ENCODE measurements around the gene UBE2E1.
A peak's percentile ranks its signal among the peaks of the same experiment; 100 is the strongest.

UBE2E1 gene

GRCh38 chr3:23865595-23866396 lies 60.0 kb downstream of the UBE2E1 start:
- Histone ChIP-seq H3K4me1 (ENCODE audit: insufficient read depth, low read length, severe bottlenecking) (peaks cover 35% of the 10 kb centered on the region), H3K79me2 (ENCODE audit: insufficient read depth, low read length) (peaks cover 13% of the 10 kb centered on the region), H2AFZ (ENCODE audit: low read length) (no peak overlapping the region), H3K27me3 (ENCODE audit: insufficient read depth, low read length) (no peaks in the 10 kb centered on the region), H3K9me3 (ENCODE audit: low read length) (no peaks in the 10 kb centered on the region), H3K36me3 (ENCODE audit: insufficient read depth, low read length) (no peaks in the 10 kb centered on the region), H3K4me3 (ENCODE audit: low read depth, low read length, poor library complexity, severe bottlenecking) (no peak overlapping the region), H3K27ac (ENCODE audit: low read depth, low read length, poor library complexity, severe bottlenecking) (peak overlapping the region; percentile 36), H3K9me2 (ENCODE audit: low read depth, low read length) (no peaks in the 10 kb centered on the region), H3F3A (ENCODE audit: insufficient read depth, low read length) (no peaks in the 10 kb centered on the region), H4K20me1 (ENCODE audit: insufficient read depth, low read length) (no peaks in the 10 kb centered on the region), H3K4me2 (ENCODE audit: low read length) (no peak overlapping the region; the same call in 1 of the 2 replicates), H3K9ac (ENCODE audit: low read length) (no peak overlapping the region)
- no peak for TF ChIP-seq EZH2 (IDR thresholded peaks at IDR 0.05; ENCODE audit: borderline replicate concordance, low read length)
- no peak for TF ChIP-seq CTCF (IDR thresholded peaks at IDR 0.05; ENCODE audit: low read length)

GRCh38 chr3:23867400-23867799 lies 61.6 kb downstream of the UBE2E1 start:
- peaks cover 35% of the 10 kb centered on the region for H3K4me1 ChIP-seq (ENCODE audit: insufficient read depth, low read length, severe bottlenecking)
- no peaks in the 10 kb centered on the region for H3K9me3 ChIP-seq (ENCODE audit: low read length)
- TF ChIP-seq EZH2 (IDR thresholded peaks at IDR 0.05; ENCODE audit: borderline replicate concordance, low read length): no peak
- peak; percentile 63 for TF ChIP-seq CTCF (IDR thresholded peaks at IDR 0.05; ENCODE audit: low read length)
- no peaks in the 10 kb centered on the region for H3K9me2 ChIP-seq (ENCODE audit: low read depth, low read length)
- H3K27ac ChIP-seq (ENCODE audit: low read depth, low read length, poor library complexity, severe bottlenecking): no peak overlapping the region
- no peak overlapping the region for H3K4me3 ChIP-seq (ENCODE audit: low read depth, low read length, poor library complexity, severe bottlenecking)
- H3K9ac ChIP-seq (ENCODE audit: low read length): no peak overlapping the region
- H3K27me3 ChIP-seq (ENCODE audit: insufficient read depth, low read length): no peaks in the 10 kb centered on the region
- no peaks in the 10 kb centered on the region for H3K36me3 ChIP-seq (ENCODE audit: insufficient read depth, low read length)
- H2AFZ ChIP-seq (ENCODE audit: low read length): no peak overlapping the region
- no peaks in the 10 kb centered on the region for H4K20me1 ChIP-seq (ENCODE audit: insufficient read depth, low read length)
- no peak overlapping the region for H3K4me2 ChIP-seq (ENCODE audit: low read length)
- no peaks in the 10 kb centered on the region for H3F3A ChIP-seq (ENCODE audit: insufficient read depth, low read length)
- peaks cover 12% of the 10 kb centered on the region for H3K79me2 ChIP-seq (ENCODE audit: insufficient read depth, low read length)

- H3K4me3 ChIP-seq (ENCODE audit: low read depth, low read length, poor library complexity, severe bottlenecking): no peak overlapping the region
- TF ChIP-seq CTCF (IDR thresholded peaks at IDR 0.05; ENCODE audit: low read length) (no peak), EZH2 (IDR thresholded peaks at IDR 0.05; ENCODE audit: borderline replicate concordance, low read length) (no peak)
- H3K36me3 ChIP-seq (ENCODE audit: insufficient read depth, low read length): no peaks in the 10 kb centered on the region
- no peaks in the 10 kb centered on the region for H3K27me3 ChIP-seq (ENCODE audit: insufficient read depth, low read length)
- peaks cover 12% of the 10 kb centered on the region for H3K79me2 ChIP-seq (ENCODE audit: insufficient read depth, low read length)
- no peak overlapping the region for H2AFZ ChIP-seq (ENCODE audit: low read length)
- H3K9me2 ChIP-seq (ENCODE audit: low read depth, low read length): no peaks in the 10 kb centered on the region
- no peaks in the 10 kb centered on the region for H3F3A ChIP-seq (ENCODE audit: insufficient read depth, low read length)
- no peak overlapping the region for H3K27ac ChIP-seq (ENCODE audit: low read depth, low read length, poor library complexity, severe bottlenecking)
- H4K20me1 ChIP-seq (ENCODE audit: insufficient read depth, low read length): no peaks in the 10 kb centered on the region
- H3K4me1 ChIP-seq (ENCODE audit: insufficient read depth, low read length, severe bottlenecking): peaks cover 35% of the 10 kb centered on the region
- H3K9me3 ChIP-seq (ENCODE audit: low read length): no peaks in the 10 kb centered on the region
- no peak overlapping the region for H3K4me2 ChIP-seq (ENCODE audit: low read length)
- H3K9ac ChIP-seq (ENCODE audit: low read length): no peak overlapping the region
Observed at GRCh38 chr3:23867838-23868237, 62.1 kb downstream of the UBE2E1 start.
